Measurements from ENCODE around the gene MC4R.

The MC4R gene

DNA sequence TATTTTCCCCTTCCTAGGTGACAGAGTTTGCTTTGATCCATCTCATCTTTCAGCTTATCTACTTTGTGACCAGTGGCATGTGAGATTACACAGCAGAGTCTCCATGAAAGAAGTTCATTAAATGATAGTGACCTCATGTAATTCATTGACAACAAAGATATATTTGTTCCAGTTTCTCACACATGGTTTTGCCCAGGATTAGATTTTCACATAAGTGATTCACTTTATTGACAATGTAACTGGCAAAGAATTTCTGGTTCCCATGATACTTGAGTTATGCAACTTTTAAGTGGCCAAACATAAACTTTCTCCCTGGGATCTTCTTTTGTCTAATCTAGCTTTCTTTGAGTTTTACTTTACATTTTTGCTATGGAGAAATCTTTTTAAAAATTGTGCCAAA is 50.0 kb downstream of the MC4R start:
- no peak for DNase-seq

Data from DMS 273 treated with DMSO at 0.1 percent for 48 hours (cell line).